ENCODE measurements around the gene TBRG1.
A peak's percentile ranks its signal among the peaks of the same experiment; 100 is the strongest.

TBRG1 gene

GRCh38 chr11:124639186-124639585 lies 16.5 kb downstream of the TBRG1 start:
- no peak for TF ChIP-seq CTCF (IDR thresholded peaks at IDR 0.05)

- TF ChIP-seq CTCF (IDR thresholded peaks at IDR 0.05) = no peak
Measured at GRCh38 chr11:124640666-124641065, 18.0 kb downstream of the TBRG1 start.

- no peak for TF ChIP-seq CTCF (IDR thresholded peaks at IDR 0.05)
Measured at GRCh38 chr11:124642628-124643027, 20.0 kb downstream of the TBRG1 start.

- TF ChIP-seq CTCF (IDR thresholded peaks at IDR 0.05) = no peak
Measured at GRCh38 chr11:124643042-124643604, 20.5 kb downstream of the TBRG1 start.

- TF ChIP-seq CTCF (IDR thresholded peaks at IDR 0.05) = no peak
Measured at GRCh38 chr11:124643605-124644425, 21.2 kb downstream of the TBRG1 start.

GRCh38 chr11:124644426-124645280 lies 22.0 kb downstream of the TBRG1 start:
- peak; percentile 90 for TF ChIP-seq CTCF (IDR thresholded peaks at IDR 0.05)

GRCh38 chr11:124646148-124646547 lies 23.5 kb downstream of the TBRG1 start:
- no peak for TF ChIP-seq CTCF (IDR thresholded peaks at IDR 0.05)

Measured in LNCAP (cell line).